Adrenal gland (tissue), 5 donors: Measurements from ENCODE around the gene IL1RAP.

ENCODE experiments used
- POLR2A ChIP-seq, 2 donors: fragments of 450-650 bp; IDR thresholded peaks; one replicate each; pipeline ENCODE4 v1.6.1; 2017; ENCODE audit warnings: antibody characterized with exemption in 2 of 2, mild to moderate bottlenecking in 2 of 2, moderate library complexity in 1 of 2
- TF ChIP-seq, protein P1 (sequence below), 6 experiments: fragments of 450-650 bp in 4 of 6; fragments of 200-600 bp in 2 of 6; sonication (generic) in 1 of 6; IDR thresholded peaks; 1 replicate in 5 of 6; 2 replicates in 1 of 6; pipeline versions ENCODE4 v1.5.1 to v1.8.0; 2016 to 2021; ENCODE audit warnings: antibody characterized with exemption in 6 of 6, mild to moderate bottlenecking in 2 of 6, moderate library complexity in 1 of 6
- donor health status: DM: no; HTN: no; CAD: no.

DNA sequence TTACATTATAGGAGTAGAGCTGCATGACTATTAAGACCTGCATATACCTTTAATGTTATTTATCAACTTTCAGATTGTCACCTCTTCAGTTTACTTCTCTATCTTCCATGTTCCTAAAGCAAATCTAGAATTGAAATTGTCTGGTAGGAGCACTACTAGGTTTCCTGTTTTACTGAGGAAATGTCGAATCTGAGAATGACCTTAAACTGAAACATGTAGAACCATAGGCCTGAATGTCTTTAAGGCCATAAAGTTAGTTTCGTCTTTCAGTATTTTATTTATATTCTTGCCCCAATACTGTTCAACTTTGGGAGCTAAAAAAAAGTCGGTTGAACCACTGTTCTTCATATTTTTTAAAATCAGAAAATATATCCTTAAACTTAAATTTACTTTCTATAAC, 92.7 kb downstream of the IL1RAP start:
- TF ChIP-seq, protein P1, sequence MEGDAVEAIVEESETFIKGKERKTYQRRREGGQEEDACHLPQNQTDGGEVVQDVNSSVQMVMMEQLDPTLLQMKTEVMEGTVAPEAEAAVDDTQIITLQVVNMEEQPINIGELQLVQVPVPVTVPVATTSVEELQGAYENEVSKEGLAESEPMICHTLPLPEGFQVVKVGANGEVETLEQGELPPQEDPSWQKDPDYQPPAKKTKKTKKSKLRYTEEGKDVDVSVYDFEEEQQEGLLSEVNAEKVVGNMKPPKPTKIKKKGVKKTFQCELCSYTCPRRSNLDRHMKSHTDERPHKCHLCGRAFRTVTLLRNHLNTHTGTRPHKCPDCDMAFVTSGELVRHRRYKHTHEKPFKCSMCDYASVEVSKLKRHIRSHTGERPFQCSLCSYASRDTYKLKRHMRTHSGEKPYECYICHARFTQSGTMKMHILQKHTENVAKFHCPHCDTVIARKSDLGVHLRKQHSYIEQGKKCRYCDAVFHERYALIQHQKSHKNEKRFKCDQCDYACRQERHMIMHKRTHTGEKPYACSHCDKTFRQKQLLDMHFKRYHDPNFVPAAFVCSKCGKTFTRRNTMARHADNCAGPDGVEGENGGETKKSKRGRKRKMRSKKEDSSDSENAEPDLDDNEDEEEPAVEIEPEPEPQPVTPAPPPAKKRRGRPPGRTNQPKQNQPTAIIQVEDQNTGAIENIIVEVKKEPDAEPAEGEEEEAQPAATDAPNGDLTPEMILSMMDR (IDR thresholded peaks at IDR 0.05): no peak
- TF ChIP-seq POLR2A (IDR thresholded peaks at IDR 0.05): no peak
